ENCODE measurements around the gene PIGZ. TPM values are rescaled to one million over a fixed set of nuclear protein-coding genes. Genes with fewer than 3 reads are reported as not detected.

The PIGZ gene
- total RNA-seq, 1 donor from 2014 or later = 2.1 TPM

DNA sequence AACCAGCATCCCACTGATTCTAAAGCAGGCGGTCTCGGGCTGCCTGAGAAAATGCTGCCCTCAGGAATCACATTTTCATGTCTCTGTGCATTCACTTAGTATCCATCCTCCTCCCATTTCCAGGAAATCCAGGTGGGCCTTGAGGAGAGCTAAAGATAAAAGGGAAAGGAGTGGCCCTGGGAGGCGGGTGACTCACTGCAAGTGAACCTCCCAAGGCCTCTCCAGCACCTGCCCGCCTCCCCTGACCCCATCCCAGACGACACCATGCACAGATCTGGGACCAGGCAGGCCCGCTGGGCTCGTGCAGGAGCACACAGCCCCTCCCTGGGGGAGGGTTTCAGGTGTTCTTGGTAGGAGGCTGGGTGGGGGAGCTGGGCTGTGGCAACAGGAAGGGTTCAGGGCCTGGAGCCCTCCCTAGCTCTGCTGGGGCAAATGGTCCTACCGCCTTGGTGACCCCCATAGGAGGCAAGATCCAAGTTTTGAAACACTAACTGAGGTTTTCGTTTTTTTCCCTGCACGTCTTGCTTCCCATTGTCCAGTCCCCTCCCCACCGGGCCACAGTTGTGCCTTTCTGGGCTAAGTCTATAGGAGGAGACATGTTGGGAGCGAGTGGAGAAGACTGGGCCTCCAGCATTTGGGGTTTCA lies 38.8 kb upstream of the PIGZ start:
- Mint-ChIP-seq H3K27ac (no peak overlapping the region), H3K36me3 (ENCODE audit: low read depth) (no peaks in the 10 kb centered on the region), H3K9me3 (no peaks in the 10 kb centered on the region), H3K4me3 (ENCODE audit: low read depth) (no peak overlapping the region), H3K27me3 (ENCODE audit: low read depth) (no peaks in the 10 kb centered on the region), H3K4me1 (ENCODE audit: low read depth) (peaks cover 6% of the 10 kb centered on the region)
- no peak for DNase-seq (ENCODE audit: low spot score)
- intact Hi-C loops (cut with micrococcal nuclease) = no loop called here

DNA sequence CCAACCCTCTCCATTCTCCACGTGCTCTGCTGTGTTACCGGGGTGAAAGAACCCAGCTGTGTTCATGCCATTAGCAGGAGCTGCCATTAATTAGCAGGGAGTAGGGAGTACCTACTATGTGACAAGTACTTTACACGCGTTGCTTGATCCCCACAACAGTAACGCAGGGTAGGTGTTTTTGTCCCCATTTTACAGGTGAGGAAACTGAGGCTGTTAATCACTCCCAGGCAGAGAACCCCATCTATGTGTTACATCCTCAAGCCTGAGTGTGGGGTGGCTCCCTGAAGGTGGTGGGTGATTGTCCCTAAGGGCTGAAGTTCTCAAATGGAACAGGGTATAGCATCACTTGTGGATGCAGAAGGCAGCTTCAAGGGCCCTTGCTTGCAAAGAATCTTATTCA lies 38.2 kb upstream of the PIGZ start:
- H3K27me3 Mint-ChIP-seq (ENCODE audit: low read depth) = no peaks in the 10 kb centered on the region

DNA sequence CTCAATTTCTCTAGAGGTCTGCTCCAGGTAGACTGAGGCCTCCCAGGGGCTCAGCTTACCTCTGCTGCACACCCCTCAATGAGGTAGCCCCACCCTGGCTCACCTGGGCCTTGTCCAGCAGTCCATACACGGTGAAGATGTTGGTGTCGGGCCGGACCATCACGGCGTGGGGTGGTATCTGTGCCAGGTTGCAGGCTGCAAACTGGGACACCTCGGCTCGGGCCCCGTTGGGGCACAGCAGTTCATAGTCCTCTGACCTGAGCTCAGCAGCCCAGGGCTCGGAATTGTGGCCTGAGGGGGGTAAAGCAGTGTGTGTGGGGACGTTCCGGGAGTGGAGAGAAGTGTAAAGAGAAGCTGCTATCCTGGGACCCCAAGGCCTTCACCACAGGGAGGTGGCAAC lies 37.8 kb upstream of the PIGZ start:
- H3K27ac Mint-ChIP-seq = no peak overlapping the region
- DNase-seq (ENCODE audit: low spot score) = no peak

More for the DNA sequence above, 38.2 kb upstream of the PIGZ start:
- Mint-ChIP-seq H3K4me3 (ENCODE audit: low read depth) (no peak overlapping the region), H3K4me1 (ENCODE audit: low read depth) (peaks cover 6% of the 10 kb centered on the region), H3K9me3 (no peaks in the 10 kb centered on the region), H3K27ac (no peak overlapping the region), H3K36me3 (ENCODE audit: low read depth) (no peaks in the 10 kb centered on the region)
- no peak for DNase-seq (ENCODE audit: low spot score)
- intact Hi-C loops (cut with micrococcal nuclease) = no loop called here

DNA sequence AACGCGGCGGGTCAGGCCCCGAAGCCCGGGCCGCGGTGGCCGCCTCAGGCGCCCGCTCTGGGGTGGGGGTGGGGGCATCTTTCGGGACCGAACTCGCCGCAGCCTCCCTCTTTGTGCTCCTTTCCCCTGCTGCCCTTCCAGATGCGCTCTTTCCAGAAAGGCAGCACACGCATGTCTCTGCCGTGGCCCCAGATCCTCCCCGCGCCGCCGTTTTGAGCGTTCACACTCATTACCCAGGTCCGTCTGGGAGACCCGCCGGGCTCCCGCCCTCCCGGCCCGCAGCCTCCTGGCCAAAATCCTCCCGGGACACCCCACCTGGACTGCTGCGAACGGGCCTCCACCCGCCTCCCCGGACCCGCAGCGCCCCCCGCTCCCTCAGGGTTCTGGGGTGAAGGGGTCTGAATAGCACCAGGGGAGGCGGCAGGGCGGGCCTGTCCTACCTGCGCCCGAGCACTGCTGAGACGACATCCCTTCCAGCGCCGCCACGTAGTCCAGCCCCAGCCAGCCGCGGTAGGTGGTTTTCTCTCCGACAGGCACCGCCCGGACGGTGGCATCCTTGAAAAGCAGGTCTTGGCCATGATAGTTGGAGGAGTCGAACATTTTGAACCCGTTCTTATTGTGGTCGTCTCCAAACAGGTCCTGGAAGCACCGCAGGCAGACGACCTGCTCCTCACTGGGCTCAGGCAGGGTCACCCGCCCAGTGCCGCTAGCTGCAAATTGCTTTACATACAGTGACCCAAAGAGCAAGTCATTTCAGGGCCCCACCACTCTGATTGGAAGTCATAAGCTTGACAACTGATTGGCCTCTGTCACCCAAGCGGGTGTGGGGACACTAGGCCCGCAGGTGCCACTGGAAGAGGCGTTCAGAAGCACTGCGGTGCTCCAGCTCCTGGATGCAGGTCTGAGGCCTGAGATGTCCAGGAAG lies 35.1 kb upstream of the PIGZ start:
- Mint-ChIP-seq H3K27ac (peak overlapping the region; percentile 86), H3K4me3 (ENCODE audit: low read depth) (peak overlapping the region; percentile 82), H3K36me3 (ENCODE audit: low read depth) (no peaks in the 10 kb centered on the region), H3K27me3 (ENCODE audit: low read depth) (no peaks in the 10 kb centered on the region), H3K9me3 (no peaks in the 10 kb centered on the region), H3K4me1 (ENCODE audit: low read depth) (peaks cover 7% of the 10 kb centered on the region)
- intact Hi-C loops (cut with micrococcal nuclease) = loop anchor here (1.0 to 2.0 kb wide), 2 partner anchors 26 to 183 kb away; partner anchors contain the start of gene MELTF
- DNase-seq (ENCODE audit: low spot score) = no peak

More for the DNA sequence above, 37.8 kb upstream of the PIGZ start:
- Mint-ChIP-seq H3K4me3 (ENCODE audit: low read depth) (no peak overlapping the region), H3K36me3 (ENCODE audit: low read depth) (no peaks in the 10 kb centered on the region), H3K9me3 (no peaks in the 10 kb centered on the region), H3K27me3 (ENCODE audit: low read depth) (no peaks in the 10 kb centered on the region), H3K4me1 (ENCODE audit: low read depth) (peaks cover 7% of the 10 kb centered on the region)
- intact Hi-C loops (cut with micrococcal nuclease) = no loop called here

DNA sequence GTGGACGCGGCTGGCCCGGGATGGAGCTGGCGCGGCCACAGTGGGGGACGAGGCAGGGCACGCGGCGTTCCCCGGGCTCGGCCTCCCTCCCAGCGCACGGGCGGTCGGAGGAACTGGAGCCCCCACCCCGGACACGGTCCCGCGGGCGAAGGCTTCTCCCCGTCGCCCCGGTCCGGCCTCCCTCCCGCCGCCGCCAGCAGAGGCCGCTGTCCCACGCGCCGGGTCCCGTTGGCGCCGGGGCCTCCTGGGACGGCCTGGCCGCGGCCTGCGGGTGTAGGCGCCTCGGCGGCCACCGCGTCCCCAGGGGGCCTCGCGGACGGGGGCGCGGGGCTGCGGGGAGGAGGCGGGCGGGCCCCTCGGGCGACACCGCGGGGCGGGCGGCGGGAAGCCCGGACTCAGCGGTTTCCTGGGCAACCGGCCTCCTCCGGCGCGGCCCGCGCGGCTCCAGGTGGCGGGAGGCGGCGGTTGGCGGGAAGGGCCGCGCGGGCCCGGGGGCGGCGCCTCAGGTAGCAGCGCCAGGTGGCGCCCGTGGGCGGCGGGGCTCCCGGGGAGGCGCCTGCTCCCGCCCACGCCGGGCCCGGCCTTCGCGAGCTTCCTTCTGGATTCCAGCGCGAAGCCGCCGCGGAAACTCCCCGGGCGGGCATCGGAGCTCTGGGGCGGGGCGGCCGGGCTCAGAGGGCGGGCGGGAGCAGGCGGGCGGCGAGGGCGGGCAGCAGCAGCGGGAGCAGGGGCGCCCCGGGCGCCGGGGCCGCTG lies 34.2 kb upstream of the PIGZ start:
- Mint-ChIP-seq H3K4me3 (ENCODE audit: low read depth) (no peak overlapping the region), H3K36me3 (ENCODE audit: low read depth) (no peaks in the 10 kb centered on the region), H3K27me3 (ENCODE audit: low read depth) (no peaks in the 10 kb centered on the region), H3K27ac (no peak overlapping the region), H3K9me3 (no peaks in the 10 kb centered on the region), H3K4me1 (ENCODE audit: low read depth) (peaks cover 7% of the 10 kb centered on the region)
- peak; percentile 74 for DNase-seq (ENCODE audit: low spot score)
- intact Hi-C loops (cut with micrococcal nuclease) = loop anchor here (1.0 to 2.0 kb wide), 2 partner anchors 26 to 184 kb away; partner anchors contain the start of gene MELTF

DNA sequence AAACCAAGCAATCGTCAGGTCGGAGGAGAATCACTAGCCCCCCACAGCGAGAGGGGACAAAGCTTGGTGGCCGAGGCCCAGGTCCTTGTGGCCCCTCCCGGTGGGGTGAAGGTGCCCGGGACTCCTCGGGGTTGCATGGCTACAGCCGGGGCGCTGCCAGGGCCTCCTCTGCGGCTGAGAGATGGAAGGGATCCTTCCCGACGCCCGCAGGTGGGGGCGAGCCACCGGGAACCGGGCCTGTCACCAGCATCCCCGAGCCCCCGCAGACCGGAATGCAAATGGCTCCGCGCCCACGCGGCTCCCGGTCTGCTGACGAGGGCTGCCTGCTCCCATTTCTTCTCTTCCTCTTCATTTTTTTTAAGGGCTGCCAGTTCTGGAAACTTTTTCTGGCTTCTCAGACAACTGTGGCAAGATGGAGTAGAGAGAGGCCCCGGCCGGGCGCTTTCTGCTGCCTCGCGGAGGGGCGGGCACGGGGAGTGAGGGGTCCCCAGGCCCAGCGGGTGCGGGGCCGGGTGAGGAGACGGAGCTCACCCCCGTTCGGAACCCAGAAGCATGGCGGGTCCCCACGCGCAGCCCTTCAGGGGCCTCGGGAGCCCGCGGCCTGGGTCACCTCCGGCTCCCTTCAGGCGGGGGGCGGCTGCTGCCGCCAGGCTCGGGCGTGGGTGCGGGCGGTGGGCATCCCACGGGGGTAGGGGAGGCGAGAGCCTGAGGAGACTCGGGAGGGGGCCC lies 33.5 kb upstream of the PIGZ start:
- intact Hi-C loops (cut with micrococcal nuclease) = loop anchor here (2.0 kb wide), 1 partner anchor 185 kb away; no protein-coding TSS in a partner anchor
- H3K4me3 Mint-ChIP-seq (ENCODE audit: low read depth) = peak overlapping the region; percentile 80
- peaks cover 7% of the 10 kb centered on the region for H3K4me1 Mint-ChIP-seq (ENCODE audit: low read depth)
- H3K27me3 Mint-ChIP-seq (ENCODE audit: low read depth) = no peaks in the 10 kb centered on the region
- H3K27ac Mint-ChIP-seq = peak overlapping the region; percentile 76
- no peaks in the 10 kb centered on the region for H3K9me3 Mint-ChIP-seq
- no peak for DNase-seq (ENCODE audit: low spot score)
- H3K36me3 Mint-ChIP-seq (ENCODE audit: low read depth) = no peaks in the 10 kb centered on the region

DNA sequence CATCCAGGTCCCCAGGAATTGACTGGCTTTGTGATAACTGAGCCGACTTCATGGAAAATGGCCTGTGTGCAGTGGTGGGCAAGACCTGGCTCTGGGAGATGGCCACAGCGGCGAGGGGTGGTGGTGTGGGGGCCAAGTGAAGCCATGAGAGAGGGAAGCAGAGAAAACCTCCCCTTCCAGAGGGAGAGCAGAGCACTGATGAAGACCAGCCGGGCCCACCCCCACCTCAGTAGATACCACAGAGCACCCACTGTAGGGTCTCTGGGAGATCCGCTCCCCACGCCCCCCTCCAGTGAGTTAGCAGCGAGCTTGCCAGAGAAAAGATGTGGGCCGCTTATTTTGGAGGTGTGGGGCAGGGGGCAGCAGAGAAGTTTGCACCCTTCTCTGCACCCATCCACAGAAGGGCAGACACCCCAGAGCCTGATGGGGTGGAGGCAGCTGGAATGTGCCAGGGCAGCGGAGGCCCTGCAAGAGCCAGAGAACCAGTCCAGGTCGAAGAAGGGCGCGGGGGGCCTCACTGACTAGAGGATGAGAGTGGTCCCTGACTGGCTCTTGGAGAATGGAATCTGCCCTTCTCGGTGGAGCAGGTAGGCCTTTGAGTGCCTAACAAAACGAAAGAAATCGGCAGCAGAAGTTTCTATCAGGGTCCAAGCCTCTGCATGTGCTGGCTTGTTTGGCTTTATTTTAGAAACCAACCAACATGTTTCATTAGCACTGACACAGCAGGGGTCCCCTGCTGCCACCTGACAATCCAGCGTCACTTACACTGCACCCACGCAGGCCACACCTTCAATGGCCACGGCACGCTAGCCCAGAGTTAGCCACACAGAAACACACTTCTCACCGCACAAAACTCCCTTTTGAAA lies 32.7 kb upstream of the PIGZ start:
- Mint-ChIP-seq H3K4me1 (ENCODE audit: low read depth) (peaks cover 7% of the 10 kb centered on the region), H3K27me3 (ENCODE audit: low read depth) (no peaks in the 10 kb centered on the region), H3K4me3 (ENCODE audit: low read depth) (peak overlapping the region; percentile 80), H3K9me3 (no peaks in the 10 kb centered on the region), H3K27ac (peak overlapping the region; percentile 76), H3K36me3 (ENCODE audit: low read depth) (no peaks in the 10 kb centered on the region)
- intact Hi-C loops (cut with micrococcal nuclease) = no loop called here
- DNase-seq (ENCODE audit: low spot score) = no peak

DNA sequence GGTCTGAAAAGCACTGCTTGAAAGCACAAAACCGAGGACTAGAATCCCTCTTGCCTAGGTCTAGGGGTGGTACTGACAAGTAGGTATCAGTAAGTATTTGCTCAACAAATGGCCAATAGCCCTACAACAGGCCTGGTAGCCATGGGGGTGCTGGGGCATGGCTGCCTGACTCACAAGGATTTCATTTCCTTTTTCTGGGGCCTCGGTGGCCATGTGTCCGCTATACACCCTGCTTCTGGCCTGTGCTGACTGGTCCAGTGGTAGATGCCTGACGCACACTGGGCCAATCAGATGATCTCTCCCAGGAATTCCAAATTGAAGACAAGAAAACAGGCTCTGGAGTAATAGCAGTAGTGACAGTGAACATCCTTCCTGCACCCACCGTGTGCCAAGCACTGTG lies 31.6 kb upstream of the PIGZ start:
- H3K4me1 Mint-ChIP-seq (ENCODE audit: low read depth) = peaks cover 7% of the 10 kb centered on the region
- no peaks in the 10 kb centered on the region for H3K36me3 Mint-ChIP-seq (ENCODE audit: low read depth)
- no peak overlapping the region for H3K27ac Mint-ChIP-seq
- DNase-seq (ENCODE audit: low spot score) = no peak
- no peak overlapping the region for H3K4me3 Mint-ChIP-seq (ENCODE audit: low read depth)
- no peaks in the 10 kb centered on the region for H3K27me3 Mint-ChIP-seq (ENCODE audit: low read depth)
- no peaks in the 10 kb centered on the region for H3K9me3 Mint-ChIP-seq
- intact Hi-C loops (cut with micrococcal nuclease) = no loop called here

DNA sequence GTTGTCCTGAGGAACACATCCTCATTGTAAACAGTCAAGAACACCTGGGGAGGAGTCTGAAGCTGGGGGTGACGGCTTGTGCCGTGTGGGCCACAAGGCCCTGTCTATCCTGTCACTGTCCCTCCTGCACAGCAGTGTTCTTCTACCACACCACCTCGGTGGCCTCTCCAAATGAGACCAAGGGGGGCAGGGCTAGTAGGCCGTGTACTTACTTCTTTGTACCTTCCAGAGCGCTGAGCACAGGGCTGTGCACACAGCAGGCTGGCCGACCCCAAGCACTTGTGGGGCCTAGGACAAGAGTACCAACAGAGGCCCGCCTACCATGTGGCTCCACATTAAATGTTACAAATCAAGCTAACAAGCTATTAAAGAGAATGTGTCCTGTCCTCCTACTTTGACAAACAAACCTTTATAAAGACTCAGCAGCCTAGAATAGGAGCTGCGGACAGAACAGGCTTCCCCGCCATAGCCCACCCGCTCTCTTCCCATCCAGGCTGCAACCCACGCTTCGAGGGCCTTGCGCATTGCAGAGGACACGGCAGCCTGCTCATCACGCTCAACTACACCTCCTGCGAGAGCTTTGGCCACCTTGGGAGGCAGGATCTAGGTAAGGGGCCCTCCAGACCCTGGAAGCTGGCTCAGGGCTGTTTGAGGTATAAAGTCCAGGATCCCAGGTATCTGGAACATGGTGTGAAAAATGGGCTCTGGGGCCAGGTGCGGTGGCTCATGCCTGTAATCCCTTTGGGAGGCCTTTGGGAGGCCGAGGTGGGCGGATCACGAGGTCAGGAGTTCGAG lies 30.5 kb upstream of the PIGZ start:
- no peak overlapping the region for H3K27ac Mint-ChIP-seq
- DNase-seq (ENCODE audit: low spot score) = no peak
- intact Hi-C loops (cut with micrococcal nuclease) = no loop called here
- peaks cover 4% of the 10 kb centered on the region for H3K4me1 Mint-ChIP-seq (ENCODE audit: low read depth)
- no peaks in the 10 kb centered on the region for H3K9me3 Mint-ChIP-seq
- H3K27me3 Mint-ChIP-seq (ENCODE audit: low read depth) = no peaks in the 10 kb centered on the region
- H3K36me3 Mint-ChIP-seq (ENCODE audit: low read depth) = no peaks in the 10 kb centered on the region
- H3K4me3 Mint-ChIP-seq (ENCODE audit: low read depth) = no peak overlapping the region

DNA sequence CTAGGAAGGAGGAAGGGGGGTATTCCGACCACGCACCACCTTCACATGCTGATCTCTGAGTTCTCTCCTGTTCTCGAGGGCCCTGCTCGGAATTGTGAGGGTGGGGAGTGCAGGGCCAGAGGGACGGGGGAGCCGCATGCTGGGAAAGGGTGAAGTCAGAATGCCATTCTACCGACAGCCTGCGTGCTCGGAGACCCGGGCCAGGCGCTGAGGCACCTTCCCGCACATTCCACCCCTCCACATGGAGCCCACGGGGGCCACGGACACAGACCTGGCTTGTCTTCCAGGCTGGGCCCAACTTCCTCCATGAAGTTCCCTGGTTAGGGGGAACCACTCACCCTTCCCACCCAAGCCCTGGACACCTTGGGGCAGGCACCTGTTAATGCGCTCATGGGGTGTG lies 28.7 kb upstream of the PIGZ start:
- H3K9me3 Mint-ChIP-seq = no peaks in the 10 kb centered on the region
- no peaks in the 10 kb centered on the region for H3K27me3 Mint-ChIP-seq (ENCODE audit: low read depth)
- no peak for DNase-seq (ENCODE audit: low spot score)
- H3K4me3 Mint-ChIP-seq (ENCODE audit: low read depth) = no peak overlapping the region
- H3K27ac Mint-ChIP-seq = no peak overlapping the region
- peaks cover 2% of the 10 kb centered on the region for H3K4me1 Mint-ChIP-seq (ENCODE audit: low read depth)
- no peaks in the 10 kb centered on the region for H3K36me3 Mint-ChIP-seq (ENCODE audit: low read depth)
- intact Hi-C loops (cut with micrococcal nuclease) = no loop called here

Data from activated T-helper 2 cell treated with anti-CD3 and anti-CD28 coated beads, Interferon-gamma antibody, Interleukin-2, Interleukin-4, amounts not matched to agents 10 μg/mL and 5 μg/mL and 100 μg/mL, durations not matched to agents 14 hours and 24 hours and 36 hours (primary cell).